ENCODE measurements around the gene TMEM255A. TPM values are rescaled to one million over a fixed set of nuclear protein-coding genes. Genes with fewer than 3 reads are reported as not detected.

Gene TMEM255A
- total RNA-seq, 1 experiment from 2014 or later, result not detected

GRCh38 chrX:120251471-120252011, 59.7 kb downstream of the TMEM255A start:
- Histone ChIP-seq H3K4me2 (ENCODE audit: low read length) (peak overlapping the region; percentile 84), H3K9ac (ENCODE audit: low read length) (peak overlapping the region; percentile 94), H2AFZ (ENCODE audit: low read length) (peak overlapping the region; percentile 88), H3K9me3 (ENCODE audit: low read length) (no peaks in the 10 kb centered on the region), H3K79me2 (ENCODE audit: low read length) (peaks cover 42% of the 10 kb centered on the region), H3K4me3 (ENCODE audit: low read length) (peak overlapping the region; percentile 96), H3F3A (ENCODE audit: low read length, unreplicated experiment) (no peaks in the 10 kb centered on the region), H3K9me2 (replicated peaks; ENCODE audit: low read length) (no peaks in the 10 kb centered on the region), H4K20me1 (ENCODE audit: low read length) (peaks cover 14% of the 10 kb centered on the region), H3K36me3 (ENCODE audit: low read depth, low read length) (peaks cover 18% of the 10 kb centered on the region), H3K27me3 (ENCODE audit: low read length) (no peaks in the 10 kb centered on the region), H3K4me1 (ENCODE audit: insufficient read depth, low read length) (peaks cover 8% of the 10 kb centered on the region), H3K27ac (ENCODE audit: low read length) (peak overlapping the region; percentile 65)
- TF ChIP-seq EZH2 (IDR thresholded peaks at IDR 0.05; ENCODE audit: low read length, unreplicated experiment), result no peak
- TSS peak; percentile 59 for BruUV-seq (replicated peaks)
- CTCF ChIA-PET, result interaction anchor here (0.6 kb wide), 1 partner anchor 66 kb away, joined by 3 read pairs; no protein-coding TSS in a partner anchor
- POLR2A ChIA-PET (ENCODE audit: unreplicated experiment), result no interaction called here
- DNase-seq (peak; percentile 68), ATAC-seq (peak; percentile 1; the same call in 1 of the 2 replicates)
- intact Hi-C loops (cut with micrococcal nuclease), result loop anchor here (5.0 kb wide), 2 partner anchors 56 to 201 kb away; no protein-coding TSS in a partner anchor

- H3K4me1 ChIP-seq (ENCODE audit: insufficient read depth, low read length), result peaks cover 8% of the 10 kb centered on the region
- no peaks in the 10 kb centered on the region for H3K9me3 ChIP-seq (ENCODE audit: low read length)
- peak within 1 kb of the TSS; percentile 96 for H3K4me3 ChIP-seq (ENCODE audit: low read length)
- peaks cover 18% of the 10 kb centered on the region for H3K36me3 ChIP-seq (ENCODE audit: low read depth, low read length)
- POLR2A ChIA-PET (ENCODE audit: unreplicated experiment), result interaction anchor here (0.8 kb wide), 1 partner anchor 207 kb away, joined by 5 read pairs; no protein-coding TSS in a partner anchor
- ATAC-seq (peak; percentile 98), DNase-seq (peak; percentile 96)
- BruUV-seq (replicated peaks), result no TSS peak
- H3K27me3 ChIP-seq (ENCODE audit: low read length), result no peaks in the 10 kb centered on the region
- peak within 1 kb of the TSS; percentile 65 for H3K27ac ChIP-seq (ENCODE audit: low read length)
- peaks cover 42% of the 10 kb centered on the region for H3K79me2 ChIP-seq (ENCODE audit: low read length)
- H4K20me1 ChIP-seq (ENCODE audit: low read length), result peaks cover 14% of the 10 kb centered on the region
- peak within 1 kb of the TSS; percentile 84 for H3K4me2 ChIP-seq (ENCODE audit: low read length)
- H2AFZ ChIP-seq (ENCODE audit: low read length), result peak within 1 kb of the TSS; percentile 88
- H3K9ac ChIP-seq (ENCODE audit: low read length), result peak within 1 kb of the TSS; percentile 94
- CTCF ChIA-PET, result interaction anchor here (1.0 kb wide), 1 partner anchor 225 kb away, joined by 3 read pairs; no protein-coding TSS in a partner anchor
- TF ChIP-seq EZH2 (IDR thresholded peaks at IDR 0.05; ENCODE audit: low read length, unreplicated experiment) (no peak), CTCF (conservative IDR thresholded peaks at IDR 0.05; ENCODE audit: low read depth, low read length) (peak; percentile 67), EZH2phosphoT487 (IDR thresholded peaks at IDR 0.05; ENCODE audit: borderline replicate concordance, low read length) (no peak)
- intact Hi-C loops (cut with micrococcal nuclease), result loop anchor here (5.0 kb wide), 2 partner anchors 57 to 202 kb away; no protein-coding TSS in a partner anchor
- no peaks in the 10 kb centered on the region for H3K9me2 ChIP-seq (replicated peaks; ENCODE audit: low read length)
- no peaks in the 10 kb centered on the region for H3F3A ChIP-seq (ENCODE audit: low read length, unreplicated experiment)
These were observed 60.6 kb downstream of the TMEM255A start, which contains the start of gene ZBTB33 for GRCh38 chrX:120250522-120251271. Gene ZBTB33, plus strand, starts transcription at chrX:120250812. Its CDS starts 2,604 bp downstream, at chrX:120253416.

- intact Hi-C loops (cut with micrococcal nuclease), result no loop called here
- TF ChIP-seq EZH2 (IDR thresholded peaks at IDR 0.05; ENCODE audit: low read length, unreplicated experiment), result no peak
- H2AFZ ChIP-seq (ENCODE audit: low read length), result peak overlapping the region; percentile 98
- ChIA-PET CTCF (interaction anchor here (0.5 kb wide), 1 partner anchor 31 kb away, joined by 3 read pairs; no protein-coding TSS in a partner anchor), POLR2A (ENCODE audit: unreplicated experiment) (interaction anchor here (0.6 kb wide), 1 partner anchor 209 kb away, joined by 7 read pairs; no protein-coding TSS in a partner anchor)
- H3K9me2 ChIP-seq (replicated peaks; ENCODE audit: low read length), result no peaks in the 10 kb centered on the region
- no peaks in the 10 kb centered on the region for H3K9me3 ChIP-seq (ENCODE audit: low read length)
- H3K4me2 ChIP-seq (ENCODE audit: low read length), result peak overlapping the region; percentile 87
- H3K4me3 ChIP-seq (ENCODE audit: low read length), result peak overlapping the region; percentile 96
- ATAC-seq (peak; percentile 75), DNase-seq (peak; percentile 90)
- no peaks in the 10 kb centered on the region for H3K27me3 ChIP-seq (ENCODE audit: low read length)
- no peaks in the 10 kb centered on the region; the same call in 1 of the 2 replicates for H3K4me1 ChIP-seq (ENCODE audit: insufficient read depth, low read length)
- H4K20me1 ChIP-seq (ENCODE audit: low read length), result no peaks in the 10 kb centered on the region
- no peaks in the 10 kb centered on the region for H3K36me3 ChIP-seq (ENCODE audit: low read depth, low read length)
- peak overlapping the region; percentile 83 for H3K9ac ChIP-seq (ENCODE audit: low read length)
- H3K27ac ChIP-seq (ENCODE audit: low read length), result peak overlapping the region; percentile 92
- no peaks in the 10 kb centered on the region for H3F3A ChIP-seq (ENCODE audit: low read length, unreplicated experiment)
- BruUV-seq (replicated peaks), result TSS peak; percentile 42
- H3K79me2 ChIP-seq (ENCODE audit: low read length), result peaks cover 28% of the 10 kb centered on the region
These were observed 66.3 kb downstream of the TMEM255A start for GRCh38 chrX:120244735-120245498.
